Measurements from ENCODE around the gene DCXR. TPM values are rescaled to one million over a fixed set of nuclear protein-coding genes. Genes with fewer than 3 reads are reported as not detected.

Gene DCXR
- total RNA-seq, 1 donor from 2014 or later: 49.9 TPM

- no peak overlapping the region for H3K4me3 Mint-ChIP-seq (ENCODE audit: unreplicated experiment)
- DNase-seq (ENCODE audit: low read depth) (no peak), FAIRE-seq (no peak)
- Histone ChIP-seq H3K27ac (ENCODE audit: low read depth, low read length) (no peak overlapping the region), H3K9me3 (ENCODE audit: insufficient read depth, low read depth, low read length) (no peaks in the 10 kb centered on the region), H3K4me3 (ENCODE audit: insufficient read depth, low read depth, low read length) (no peak overlapping the region), H3K36me3 (ENCODE audit: insufficient read depth, low read length) (no peaks in the 10 kb centered on the region), H3K4me1 (ENCODE audit: insufficient read depth, low read length) (no peaks in the 10 kb centered on the region), H2AFZ (ENCODE audit: low read depth, low read length) (no peak overlapping the region), H3K79me2 (ENCODE audit: insufficient read depth, low read length) (no peaks in the 10 kb centered on the region), H4K20me1 (ENCODE audit: insufficient read depth, low read length) (peaks cover 32% of the 10 kb centered on the region), H3K9ac (ENCODE audit: low read length) (no peak overlapping the region), H3K27me3 (ENCODE audit: insufficient read depth, low read length) (no peaks in the 10 kb centered on the region), H3K4me2 (ENCODE audit: low read length) (no peak overlapping the region)
- no peak overlapping the region for H3K27ac Mint-ChIP-seq (ENCODE audit: unreplicated experiment)
- H3K27me3 Mint-ChIP-seq (ENCODE audit: low read depth, unreplicated experiment): peaks cover 3% of the 10 kb centered on the region
- H3K36me3 Mint-ChIP-seq (ENCODE audit: low read depth, unreplicated experiment): peaks cover 2% of the 10 kb centered on the region
- H3K4me1 Mint-ChIP-seq (ENCODE audit: low read depth, unreplicated experiment): no peaks in the 10 kb centered on the region
- no peaks in the 10 kb centered on the region for H3K9me3 Mint-ChIP-seq (ENCODE audit: unreplicated experiment)
- TF ChIP-seq CTCF (IDR thresholded peaks at IDR 0.05; ENCODE audit: insufficient read depth, low read depth, low read length) (no peak), EZH2 (IDR thresholded peaks at IDR 0.05; ENCODE audit: insufficient read depth, low read length) (no peak)
Observed at GRCh38 chr17:82076785-82077591, 39.5 kb upstream of the DCXR start.

- H3K27me3 Mint-ChIP-seq (ENCODE audit: low read depth, unreplicated experiment): peaks cover 3% of the 10 kb centered on the region
- H3K4me3 Mint-ChIP-seq (ENCODE audit: unreplicated experiment): no peak overlapping the region
- Histone ChIP-seq H3K9me3 (ENCODE audit: insufficient read depth, low read depth, low read length) (no peaks in the 10 kb centered on the region), H3K4me1 (ENCODE audit: insufficient read depth, low read length) (no peaks in the 10 kb centered on the region), H3K36me3 (ENCODE audit: insufficient read depth, low read length) (no peaks in the 10 kb centered on the region), H2AFZ (ENCODE audit: low read depth, low read length) (no peak overlapping the region), H3K4me2 (ENCODE audit: low read length) (no peak overlapping the region), H3K27me3 (ENCODE audit: insufficient read depth, low read length) (no peaks in the 10 kb centered on the region), H4K20me1 (ENCODE audit: insufficient read depth, low read length) (peaks cover 27% of the 10 kb centered on the region), H3K4me3 (ENCODE audit: insufficient read depth, low read depth, low read length) (no peak overlapping the region), H3K9ac (ENCODE audit: low read length) (no peak overlapping the region), H3K79me2 (ENCODE audit: insufficient read depth, low read length) (no peaks in the 10 kb centered on the region), H3K27ac (ENCODE audit: low read depth, low read length) (no peak overlapping the region)
- no peaks in the 10 kb centered on the region for H3K4me1 Mint-ChIP-seq (ENCODE audit: low read depth, unreplicated experiment)
- H3K9me3 Mint-ChIP-seq (ENCODE audit: unreplicated experiment): no peaks in the 10 kb centered on the region
- TF ChIP-seq CTCF (IDR thresholded peaks at IDR 0.05; ENCODE audit: insufficient read depth, low read depth, low read length) (no peak), EZH2 (IDR thresholded peaks at IDR 0.05; ENCODE audit: insufficient read depth, low read length) (no peak)
- DNase-seq (ENCODE audit: low read depth) (no peak), FAIRE-seq (no peak)
- peaks cover 2% of the 10 kb centered on the region for H3K36me3 Mint-ChIP-seq (ENCODE audit: low read depth, unreplicated experiment)
- no peak overlapping the region for H3K27ac Mint-ChIP-seq (ENCODE audit: unreplicated experiment)
Observed at GRCh38 chr17:82076018-82076784, 38.7 kb upstream of the DCXR start.

Measured in astrocyte (in vitro differentiated cells and primary cell).